Omental fat pad (tissue), 4 donors: ENCODE data around the gene SFT2D2. TPM values are rescaled to one million over a fixed set of nuclear protein-coding genes. Genes with fewer than 3 reads are reported as not detected.

ENCODE experiments used
- ATAC-seq: fragments of 150-250 bp; one replicate; pipeline ENCODE4 v1.9.1; 2016; ENCODE audit warnings: mild to moderate bottlenecking, moderate library complexity; ENCODE audit not compliant: low FRiP score
- DNase-seq: peaks from one replicate; pipeline ENCODE4 v3.0.0-alpha.2; 2019; ENCODE audit warnings: low spot score
- total RNA-seq, 4 donors: library from RNA; depleted of rRNA; stranded (reverse); fragments of >200 nt; gene quantifications; one replicate each; pipeline ENCODE4 v1.1.0, GENCODE V29; 2016
- TF ChIP-seq, protein P1 (sequence below), 3 donors: fragments of 450-650 bp; IDR thresholded peaks; one replicate each; pipeline ENCODE4 v1.5.1; 2016 to 2017; ENCODE audit warnings: antibody characterized with exemption in 3 of 3, mild to moderate bottlenecking in 3 of 3, moderate library complexity in 2 of 3

SFT2D2 gene
- total RNA-seq, 4 donors from 2014 or later, result 36.8 to 41.0 (median 37.4) TPM

DNA sequence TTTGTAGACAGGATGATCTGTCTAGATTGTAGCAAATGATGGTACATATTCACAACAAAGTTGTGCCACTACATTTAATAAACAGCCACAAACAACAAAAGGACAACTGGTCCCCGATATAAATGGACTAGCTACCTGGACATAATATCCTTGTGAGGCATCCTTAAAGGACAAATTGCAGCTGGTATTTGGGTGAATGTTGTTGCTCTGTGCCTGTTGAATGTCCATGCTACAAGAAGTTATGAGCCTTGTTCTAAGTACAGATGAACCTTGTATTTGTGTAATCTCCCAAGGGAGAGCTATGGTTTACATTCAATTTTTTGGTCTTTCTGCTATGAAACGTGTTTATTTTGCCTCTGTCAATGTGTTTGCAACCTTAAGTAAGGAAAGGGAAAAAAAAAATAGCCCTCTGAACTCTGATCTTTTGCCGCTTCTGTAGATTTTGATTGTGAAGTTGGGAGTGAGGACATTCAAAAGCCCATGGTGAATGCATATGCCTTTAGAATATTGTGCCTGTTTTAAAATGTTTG, 26.5 kb downstream of the SFT2D2 start:
- ATAC-seq (no peak), DNase-seq (no peak)
- TF ChIP-seq, protein P1, sequence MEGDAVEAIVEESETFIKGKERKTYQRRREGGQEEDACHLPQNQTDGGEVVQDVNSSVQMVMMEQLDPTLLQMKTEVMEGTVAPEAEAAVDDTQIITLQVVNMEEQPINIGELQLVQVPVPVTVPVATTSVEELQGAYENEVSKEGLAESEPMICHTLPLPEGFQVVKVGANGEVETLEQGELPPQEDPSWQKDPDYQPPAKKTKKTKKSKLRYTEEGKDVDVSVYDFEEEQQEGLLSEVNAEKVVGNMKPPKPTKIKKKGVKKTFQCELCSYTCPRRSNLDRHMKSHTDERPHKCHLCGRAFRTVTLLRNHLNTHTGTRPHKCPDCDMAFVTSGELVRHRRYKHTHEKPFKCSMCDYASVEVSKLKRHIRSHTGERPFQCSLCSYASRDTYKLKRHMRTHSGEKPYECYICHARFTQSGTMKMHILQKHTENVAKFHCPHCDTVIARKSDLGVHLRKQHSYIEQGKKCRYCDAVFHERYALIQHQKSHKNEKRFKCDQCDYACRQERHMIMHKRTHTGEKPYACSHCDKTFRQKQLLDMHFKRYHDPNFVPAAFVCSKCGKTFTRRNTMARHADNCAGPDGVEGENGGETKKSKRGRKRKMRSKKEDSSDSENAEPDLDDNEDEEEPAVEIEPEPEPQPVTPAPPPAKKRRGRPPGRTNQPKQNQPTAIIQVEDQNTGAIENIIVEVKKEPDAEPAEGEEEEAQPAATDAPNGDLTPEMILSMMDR (IDR thresholded peaks at IDR 0.05), result no peak

DNA sequence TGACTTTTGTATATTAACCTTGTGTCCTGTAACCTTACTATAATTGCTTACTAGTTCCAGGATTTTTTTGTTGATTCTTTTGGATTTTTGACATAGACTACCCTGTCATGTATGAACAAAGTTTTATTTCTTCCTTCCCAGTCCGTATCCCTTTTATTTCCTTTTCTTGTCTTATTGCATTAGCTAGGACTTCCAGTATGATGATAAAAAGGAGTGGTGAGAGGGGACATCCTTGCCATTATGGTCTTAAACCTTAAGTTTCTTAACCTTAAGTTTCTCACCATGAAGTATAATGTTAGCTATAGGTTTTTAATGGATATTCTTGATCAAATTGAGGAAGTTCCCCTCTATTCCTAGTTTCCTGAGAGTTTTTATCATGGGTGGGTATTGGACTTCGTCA, 30.4 kb downstream of the SFT2D2 start:
- DNase-seq, result no peak
- no peak for ATAC-seq
- TF ChIP-seq, protein P1 (IDR thresholded peaks at IDR 0.05), result no peak

DNA sequence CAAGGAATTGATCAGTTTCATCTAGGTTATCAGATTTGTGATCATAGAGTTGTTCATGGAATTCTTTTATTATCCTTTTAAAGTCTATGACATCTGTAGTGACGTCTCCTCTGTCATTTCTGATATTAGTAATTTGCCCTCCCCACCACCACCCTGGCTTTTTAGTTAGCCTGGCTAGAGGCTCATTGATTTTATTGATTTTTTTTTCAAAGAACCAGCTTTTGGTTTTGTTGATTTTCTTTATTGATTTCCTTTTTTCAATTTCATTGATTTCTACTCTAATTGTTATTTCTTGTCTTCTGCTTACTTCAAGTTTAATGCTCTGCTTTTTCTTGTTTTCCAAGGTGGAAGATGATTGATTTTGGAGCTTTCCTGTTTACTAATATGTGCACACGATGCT, 31.6 kb downstream of the SFT2D2 start:
- ATAC-seq, result no peak
- no peak for DNase-seq
- TF ChIP-seq, protein P1 (IDR thresholded peaks at IDR 0.05), result no peak

DNA sequence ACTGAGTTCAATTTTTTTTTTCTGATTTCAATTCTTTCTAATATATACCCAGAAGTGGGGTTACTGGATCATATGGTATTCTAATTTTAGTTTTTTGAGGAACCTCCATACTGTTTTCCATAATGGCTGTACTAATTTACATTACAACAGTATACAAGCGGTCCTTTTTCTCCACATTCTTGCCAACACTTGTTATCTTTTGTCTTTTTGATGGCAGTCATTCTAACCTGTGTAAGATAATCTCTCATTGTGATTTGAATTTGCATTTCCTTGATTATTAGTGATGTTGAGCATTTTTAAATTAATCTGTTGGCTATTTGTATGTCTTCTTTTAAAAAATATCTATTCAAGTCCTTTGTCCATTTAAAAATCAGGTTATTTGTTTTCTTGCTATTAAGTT, 33.8 kb downstream of the SFT2D2 start:
- TF ChIP-seq, protein P1 (IDR thresholded peaks at IDR 0.05), result no peak
- ATAC-seq, result no peak

DNA sequence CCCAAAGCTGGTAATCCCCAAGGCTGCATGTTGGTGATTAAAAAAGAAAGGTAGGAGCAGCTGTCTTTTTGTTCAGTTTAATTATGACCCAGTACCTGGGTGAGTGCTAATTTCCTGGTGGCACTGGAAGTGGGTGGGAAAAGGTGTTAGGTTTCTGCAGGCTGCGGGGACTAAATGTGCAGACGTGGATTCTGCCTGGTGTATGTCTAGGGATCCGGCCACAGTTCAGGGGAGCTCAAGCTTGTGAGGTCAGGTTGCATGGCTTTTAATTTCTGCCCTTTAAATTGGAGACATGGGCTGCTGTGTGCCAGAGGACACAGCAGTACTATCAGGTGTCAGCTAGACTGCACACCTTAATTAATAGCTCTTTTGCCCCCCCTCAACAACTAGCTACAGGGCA, 34.6 kb downstream of the SFT2D2 start:
- ATAC-seq (no peak), DNase-seq (no peak)
- TF ChIP-seq, protein P1 (IDR thresholded peaks at IDR 0.05), result no peak

More for the DNA sequence above, 33.8 kb downstream of the SFT2D2 start:
- no peak for DNase-seq

DNA sequence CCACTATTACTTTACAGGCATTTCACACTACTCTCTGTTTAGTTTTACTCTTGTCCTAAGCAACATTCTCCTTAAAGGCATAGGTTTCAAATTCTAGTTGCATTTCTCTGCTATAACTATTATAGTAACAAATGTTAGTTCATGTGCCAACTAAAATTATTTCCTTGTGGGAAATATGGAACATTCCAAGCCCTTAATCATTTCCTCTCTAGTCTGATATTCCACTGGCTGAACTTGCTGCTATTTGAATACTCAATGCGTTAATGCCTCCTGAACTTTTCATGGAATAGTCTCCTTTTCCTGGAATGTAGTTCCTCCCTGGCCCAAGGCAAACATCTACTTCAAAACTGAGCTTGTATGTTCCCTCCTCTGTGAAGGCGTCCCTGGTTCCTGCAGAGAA, 35.6 kb downstream of the SFT2D2 start:
- TF ChIP-seq, protein P1 (IDR thresholded peaks at IDR 0.05), result no peak
- no peak for DNase-seq
- no peak for ATAC-seq

DNA sequence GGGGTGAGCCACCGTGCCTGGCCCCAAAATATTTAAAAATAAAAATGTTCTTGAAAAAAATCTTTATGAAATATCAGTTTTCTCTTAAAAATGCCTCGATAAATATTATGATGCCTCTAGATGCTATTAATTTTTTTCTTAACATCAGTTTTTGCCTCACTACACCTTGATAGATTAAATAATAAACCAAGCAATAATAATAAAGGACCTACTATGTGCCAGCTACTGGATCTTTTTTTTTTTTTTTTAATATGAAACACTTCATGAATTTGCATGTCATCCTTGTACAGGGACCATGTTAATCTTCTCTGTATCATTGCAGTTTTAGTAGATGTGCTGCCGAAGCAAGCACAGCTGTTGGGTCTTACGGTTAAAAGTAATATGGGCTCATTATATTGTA, 37.3 kb downstream of the SFT2D2 start:
- no peak for DNase-seq
- ATAC-seq, result no peak
- TF ChIP-seq, protein P1 (IDR thresholded peaks at IDR 0.05), result no peak
